COLO829 (cell line): ENCODE measurements around the gene WDR73.
"Not testable (repeated sequence)": the region's sequence is repeated elsewhere in the genome, so short reads cannot be mapped to it uniquely, and the experiment has no call there.

Experiments used
- DNase-seq: peaks from one replicate; pipeline ENCODE4 v3.0.0; 2012; ENCODE audit warnings: low spot score

The WDR73 gene

DNA sequence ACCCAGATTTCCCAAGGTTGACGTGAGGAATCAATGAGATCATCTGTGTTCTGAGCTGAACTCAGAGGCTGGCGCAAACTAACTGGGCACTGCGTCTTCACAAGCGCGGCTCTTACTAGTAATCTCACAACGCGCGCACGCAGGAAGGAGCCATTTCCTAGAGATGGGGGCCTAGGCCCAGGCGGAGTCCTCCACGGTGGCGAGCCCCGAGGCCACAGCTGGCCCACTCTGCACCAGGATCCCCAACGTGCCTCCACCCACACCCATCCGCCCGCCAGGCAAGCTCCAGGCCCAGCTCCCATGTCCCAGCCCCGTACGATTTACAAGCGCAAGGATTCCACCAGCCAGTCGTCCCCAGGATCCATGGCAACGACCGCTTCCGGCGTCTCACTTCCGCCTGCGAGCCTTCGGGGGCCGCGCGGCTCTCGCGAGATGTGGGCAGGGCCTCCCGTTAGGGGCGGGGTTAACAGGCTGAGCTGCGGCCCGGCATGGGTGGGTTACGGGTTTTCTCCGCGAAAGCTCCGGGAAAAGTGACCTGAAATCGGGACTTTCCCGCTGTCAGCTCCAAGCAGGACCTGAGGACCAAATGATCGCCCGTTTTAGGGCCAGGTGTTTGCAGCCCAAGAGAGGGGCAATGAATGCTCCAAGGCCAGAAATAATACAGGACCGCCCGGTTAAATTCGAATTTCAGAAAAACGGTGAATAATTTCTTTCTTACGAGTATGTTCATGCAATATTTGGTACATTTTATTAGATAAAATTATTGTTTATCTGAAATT is at the start of gene WDR73:
Gene WDR73 (minus strand): TSS at position 374 of the 779 bp plus-strand sequence. CDS start 9 bp downstream, at position 365.
- peak; percentile 93 for DNase-seq

DNA sequence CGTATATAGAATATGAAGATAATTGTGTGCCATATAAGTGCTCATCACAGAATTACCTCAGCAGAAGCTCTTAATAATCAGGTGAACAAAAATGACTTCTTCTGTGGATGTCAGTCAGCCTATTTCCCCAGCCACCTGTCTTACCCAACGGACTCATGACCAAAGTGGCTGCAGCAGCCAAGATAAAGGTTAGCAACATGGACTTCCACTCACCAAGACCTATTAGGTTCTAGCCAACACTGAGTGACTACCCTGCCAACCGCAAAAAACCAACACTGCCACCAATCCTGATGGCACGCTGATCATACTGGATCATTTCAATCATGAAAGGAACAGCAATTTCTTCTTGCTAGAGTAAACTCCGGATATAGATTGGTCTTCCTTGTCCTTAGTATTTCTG is 49.7 kb upstream of the WDR73 start:
- DNase-seq, result no peak

DNA sequence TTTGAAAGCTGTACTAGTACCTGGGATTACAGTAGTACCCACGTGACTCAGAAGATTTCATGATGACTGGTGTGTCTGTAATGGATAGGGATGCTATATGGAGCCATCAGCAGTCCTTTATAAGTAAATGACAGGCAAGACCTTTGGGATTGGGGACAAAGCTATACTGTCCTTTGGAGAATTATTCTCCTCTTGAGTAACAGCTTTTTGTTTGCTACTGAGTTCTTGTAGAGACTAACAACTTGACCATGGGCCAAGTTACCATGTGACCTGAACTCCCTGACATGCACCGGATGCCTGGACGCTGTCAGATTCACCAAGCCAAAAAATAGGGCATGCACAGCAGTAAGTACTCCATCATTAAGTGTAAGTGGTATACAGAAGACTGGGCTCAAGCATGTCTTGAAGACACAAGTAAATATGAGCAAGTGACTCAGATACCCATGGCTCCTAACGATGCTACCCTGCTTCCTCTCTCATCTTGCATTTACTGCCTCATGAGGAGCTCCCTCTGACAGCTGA is 48.9 kb upstream of the WDR73 start:
- no peak for DNase-seq

DNA sequence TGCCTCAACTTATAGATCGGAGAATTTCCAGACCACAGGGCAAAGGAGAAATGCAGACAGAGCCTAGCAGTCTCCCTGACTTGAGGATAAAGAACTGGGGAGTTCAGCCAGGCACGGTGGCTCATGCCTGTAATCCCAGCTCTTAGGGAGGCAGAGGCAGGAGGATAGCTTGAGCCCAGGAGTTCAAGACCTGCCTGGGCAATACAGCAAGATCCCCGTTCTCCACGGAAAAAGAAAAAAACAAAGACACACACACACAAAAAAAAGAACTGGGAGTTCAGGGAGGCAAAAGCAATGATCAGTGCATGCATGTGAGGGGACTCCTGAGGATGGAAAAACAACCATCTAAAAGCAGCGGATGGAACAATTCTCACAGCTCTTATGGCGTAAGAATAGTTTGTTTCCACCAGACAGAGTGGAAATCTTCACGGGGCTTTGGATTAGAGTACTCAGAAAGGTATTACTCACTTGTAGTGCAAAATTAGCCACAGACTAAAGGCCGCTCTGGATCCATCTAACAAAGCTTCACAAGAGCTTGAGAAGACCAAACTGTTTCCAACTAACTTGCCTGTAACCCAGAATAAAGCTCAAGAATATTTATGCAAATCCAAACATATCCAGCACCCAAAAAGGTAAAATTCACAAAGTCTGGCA is 45.6 kb upstream of the WDR73 start:
- DNase-seq, result no peak

GRCh38 chr15:84697236-84697990 is 43.3 kb upstream of the WDR73 start:
- no peak for DNase-seq

GRCh38 chr15:84696757-84697156 is 42.7 kb upstream of the WDR73 start:
- DNase-seq, result no peak

DNA sequence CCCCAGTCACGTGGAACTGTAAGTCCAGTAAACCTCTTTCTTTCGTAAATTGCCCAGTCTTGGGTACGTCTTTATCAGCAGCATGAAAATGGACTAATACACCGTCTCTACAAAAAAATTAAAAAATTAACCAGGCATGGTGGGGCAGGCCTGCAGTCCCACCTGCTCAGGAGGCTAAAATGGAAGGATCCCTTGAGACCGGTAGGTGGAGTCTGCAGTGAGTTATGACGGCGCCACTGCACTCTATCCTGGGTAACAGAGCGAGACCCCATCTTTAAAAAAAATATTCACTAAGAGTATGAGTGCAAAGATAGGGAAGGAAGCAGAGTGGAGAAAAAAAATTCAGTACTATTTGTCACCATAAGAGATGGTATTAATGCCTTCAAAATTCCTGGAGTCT is 36.3 kb upstream of the WDR73 start:
- DNase-seq, result no peak

DNA sequence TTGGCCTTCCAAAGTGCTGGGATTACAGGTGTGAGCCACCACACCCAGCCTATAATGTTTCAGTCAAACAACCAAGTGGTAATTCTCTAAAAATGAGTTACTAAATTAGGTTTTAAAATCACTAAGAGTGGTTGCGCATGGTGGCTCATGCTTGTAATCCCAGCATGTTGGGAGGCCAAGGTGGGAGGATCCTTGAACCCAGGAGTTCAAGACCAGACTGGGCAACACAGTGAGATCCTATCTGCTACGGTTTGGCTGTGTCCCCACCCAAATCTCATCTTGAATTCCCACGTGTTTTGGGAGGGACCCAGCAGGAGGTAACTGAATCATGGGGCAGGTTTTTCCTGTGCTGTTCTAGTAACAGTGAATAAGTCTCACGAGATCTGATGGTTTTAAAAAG is 35.8 kb upstream of the WDR73 start:
- DNase-seq, result no peak

GRCh38 chr15:84686446-84686845 is 32.4 kb upstream of the WDR73 start:
- not testable (repeated sequence) for DNase-seq

DNA sequence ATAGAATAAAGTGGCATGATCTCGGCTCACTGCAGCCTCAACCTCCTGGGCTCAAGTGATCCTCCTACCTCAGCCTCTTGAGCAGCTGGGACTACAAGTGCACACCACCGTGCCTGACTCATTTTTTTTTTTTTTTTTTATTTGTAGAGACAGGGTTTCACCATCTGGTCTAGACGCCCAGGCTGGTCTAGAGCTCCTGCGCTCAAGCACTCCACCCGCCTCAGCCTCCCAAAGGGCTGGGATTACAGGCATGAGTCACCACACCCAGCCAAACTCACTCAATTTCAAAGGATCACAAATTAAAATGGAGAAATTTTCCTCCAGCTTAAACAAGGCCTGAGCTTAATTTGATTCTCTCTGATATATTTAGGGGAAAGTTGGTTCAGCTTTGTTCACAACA is 31.2 kb upstream of the WDR73 start:
- DNase-seq, result no peak

DNA sequence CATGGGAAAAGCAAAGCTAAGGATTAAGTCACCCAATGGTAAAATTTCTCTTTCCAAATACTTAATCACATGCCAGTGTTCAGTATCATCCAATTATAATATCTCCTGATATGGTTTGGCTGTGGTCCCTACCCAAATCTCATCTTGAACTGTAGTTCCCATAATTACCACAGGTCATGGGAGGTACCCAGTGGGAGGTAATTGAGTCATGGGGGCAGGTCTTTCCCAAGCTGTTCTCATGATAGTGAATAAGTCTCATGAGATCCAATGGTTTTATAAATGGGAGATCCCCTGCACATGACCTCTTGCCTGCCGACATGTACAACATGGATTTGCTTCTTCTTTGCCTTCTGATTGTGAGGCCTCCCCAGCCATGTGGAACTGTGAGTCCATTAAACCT is 30.0 kb upstream of the WDR73 start:
- no peak for DNase-seq

GRCh38 chr15:84681831-84682230 is 27.7 kb upstream of the WDR73 start:
- no peak for DNase-seq

GRCh38 chr15:84671211-84671610 is 17.1 kb upstream of the WDR73 start:
- DNase-seq, result no peak

- no peak for DNase-seq
Observed at GRCh38 chr15:84669726-84670125, 15.6 kb upstream of the WDR73 start.

DNA sequence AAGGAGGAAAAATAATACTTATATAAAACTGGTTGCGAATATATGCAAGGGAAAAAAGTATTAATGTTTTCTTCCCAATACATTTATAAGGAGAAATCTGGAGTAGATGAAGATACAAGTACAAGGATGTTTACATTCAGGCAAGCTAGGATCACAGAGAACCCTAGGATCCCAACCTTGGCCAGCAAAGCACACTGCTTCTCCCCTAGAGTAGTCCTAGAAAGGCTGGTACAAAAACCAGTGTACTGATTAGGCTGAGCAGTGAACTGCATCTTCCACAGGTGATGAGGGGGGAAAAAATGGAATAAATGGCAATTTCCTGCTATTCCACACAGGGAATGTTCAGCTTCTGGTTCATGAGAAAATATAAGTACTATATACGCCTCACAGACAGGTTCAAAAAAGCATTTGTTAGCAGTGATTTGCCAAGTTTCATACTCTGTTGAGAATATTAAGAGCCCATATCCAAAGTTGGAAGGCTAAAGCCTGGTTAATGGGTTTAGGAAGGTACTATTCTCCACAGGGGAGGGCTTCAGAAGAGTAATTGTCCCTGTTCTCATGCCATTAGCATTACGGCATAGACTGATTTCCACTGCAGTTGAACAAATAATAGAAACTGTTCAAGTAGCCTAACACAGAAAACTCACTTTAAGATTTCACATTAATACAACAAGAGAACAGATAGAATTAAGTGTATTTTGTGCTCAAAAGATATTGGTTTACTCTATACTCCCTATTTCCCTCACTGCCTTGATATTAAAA is 14.3 kb upstream of the WDR73 start:
- no peak for DNase-seq

DNA sequence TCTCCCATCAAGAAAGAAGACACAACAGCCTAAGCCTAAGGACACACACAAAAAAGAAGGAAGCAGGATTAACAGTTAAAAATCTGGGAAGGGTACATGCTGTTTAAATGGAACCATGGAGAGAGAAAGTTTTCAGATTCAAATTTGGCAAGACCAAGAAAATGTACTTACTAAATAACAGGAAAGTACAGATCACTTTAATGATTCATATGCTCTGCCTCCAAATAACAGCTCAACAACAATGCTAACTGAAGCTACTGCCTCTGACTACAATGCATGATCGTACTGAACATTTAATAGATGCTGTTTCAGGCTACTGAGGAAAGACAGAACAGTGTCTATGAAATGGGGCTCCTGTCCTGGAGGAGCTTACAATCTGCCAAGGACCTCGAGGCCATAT is 12.3 kb upstream of the WDR73 start:
- no peak for DNase-seq

GRCh38 chr15:84661001-84661400 is 6.9 kb upstream of the WDR73 start:
- no peak for DNase-seq

- DNase-seq, result no peak
Observed at GRCh38 chr15:84659904-84660781, 6.1 kb upstream of the WDR73 start.

GRCh38 chr15:84658788-84659411 is 4.8 kb upstream of the WDR73 start:
- DNase-seq, result no peak

GRCh38 chr15:84658080-84658787 is 4.2 kb upstream of the WDR73 start, which contains the start of gene NMB:
NMB (minus strand) TSS chr15:84658199; CDS start chr15:84658152, 47 bp downstream.
- peak; percentile 83 for DNase-seq
